ENCODE measurements around the gene AKR1E2. TPM values are rescaled to one million over a fixed set of nuclear protein-coding genes. Genes with fewer than 3 reads are reported as not detected.

The AKR1E2 gene
- total RNA-seq, 1 experiment from 2014 or later = 11.3 TPM

- ChIA-PET POLR2A (ENCODE audit: low non-redundant PET) (no interaction called here), CTCF (no interaction called here)
- Histone ChIP-seq H3K27me3 (replicated peaks; ENCODE audit: insufficient read depth, low read depth, low read length, poor library complexity) (no peaks in the 10 kb centered on the region), H3K9me3 (ENCODE audit: low read depth, low read length, poor library complexity, severe bottlenecking) (no peaks in the 10 kb centered on the region), H3K36me3 (ENCODE audit: insufficient read depth, low read length, poor library complexity, severe bottlenecking) (no peaks in the 10 kb centered on the region), H3K27ac (ENCODE audit: low read depth, low read length, poor library complexity, severe bottlenecking) (no peak overlapping the region), H3K4me3 (ENCODE audit: low read depth, low read length, poor library complexity, severe bottlenecking) (no peak overlapping the region), H3K4me1 (ENCODE audit: insufficient read depth, low read length, poor library complexity, severe bottlenecking) (no peaks in the 10 kb centered on the region)
- TF ChIP-seq, protein P1, sequence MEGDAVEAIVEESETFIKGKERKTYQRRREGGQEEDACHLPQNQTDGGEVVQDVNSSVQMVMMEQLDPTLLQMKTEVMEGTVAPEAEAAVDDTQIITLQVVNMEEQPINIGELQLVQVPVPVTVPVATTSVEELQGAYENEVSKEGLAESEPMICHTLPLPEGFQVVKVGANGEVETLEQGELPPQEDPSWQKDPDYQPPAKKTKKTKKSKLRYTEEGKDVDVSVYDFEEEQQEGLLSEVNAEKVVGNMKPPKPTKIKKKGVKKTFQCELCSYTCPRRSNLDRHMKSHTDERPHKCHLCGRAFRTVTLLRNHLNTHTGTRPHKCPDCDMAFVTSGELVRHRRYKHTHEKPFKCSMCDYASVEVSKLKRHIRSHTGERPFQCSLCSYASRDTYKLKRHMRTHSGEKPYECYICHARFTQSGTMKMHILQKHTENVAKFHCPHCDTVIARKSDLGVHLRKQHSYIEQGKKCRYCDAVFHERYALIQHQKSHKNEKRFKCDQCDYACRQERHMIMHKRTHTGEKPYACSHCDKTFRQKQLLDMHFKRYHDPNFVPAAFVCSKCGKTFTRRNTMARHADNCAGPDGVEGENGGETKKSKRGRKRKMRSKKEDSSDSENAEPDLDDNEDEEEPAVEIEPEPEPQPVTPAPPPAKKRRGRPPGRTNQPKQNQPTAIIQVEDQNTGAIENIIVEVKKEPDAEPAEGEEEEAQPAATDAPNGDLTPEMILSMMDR (conservative IDR thresholded peaks at IDR 0.05; ENCODE audit: low read depth, low read length) = no peak
- no peak for TF ChIP-seq EZH2 (IDR thresholded peaks at IDR 0.05; ENCODE audit: borderline replicate concordance, low read depth, low read length, poor library complexity, severe bottlenecking)
- no peak for DNase-seq (ENCODE audit: low spot score)
- intact Hi-C loops (cut with micrococcal nuclease; ENCODE audit: unreplicated experiment) = no loop called here
- BruUV-seq (replicated peaks) = no TSS peak
Observed at GRCh38 chr10:4888236-4888635, 62.2 kb downstream of the AKR1E2 start.

DNA sequence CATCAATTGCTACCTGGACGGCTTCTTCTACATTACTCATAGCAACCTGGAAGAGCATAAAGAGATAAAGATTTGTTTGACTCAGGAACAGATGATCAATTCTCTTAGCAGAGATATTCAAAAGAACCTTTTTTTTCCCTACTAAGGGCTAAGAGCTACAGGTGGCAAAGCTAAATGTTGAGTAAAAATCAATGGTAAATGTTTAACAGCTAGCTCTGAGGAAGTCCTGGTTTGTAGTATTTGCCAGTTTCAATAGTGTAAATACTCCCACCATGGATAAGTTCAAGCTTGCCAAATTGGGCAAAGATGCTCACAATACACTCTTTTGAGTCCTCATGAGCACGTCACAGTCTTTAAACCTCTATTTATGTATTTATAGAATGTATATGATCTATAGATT lies 64.0 kb downstream of the AKR1E2 start:
- intact Hi-C loops (cut with micrococcal nuclease; ENCODE audit: unreplicated experiment) = no loop called here
- ChIA-PET POLR2A (ENCODE audit: low non-redundant PET) (no interaction called here), CTCF (no interaction called here)
- Histone ChIP-seq H3K4me3 (ENCODE audit: low read depth, low read length, poor library complexity, severe bottlenecking) (no peak overlapping the region), H3K9me3 (ENCODE audit: low read depth, low read length, poor library complexity, severe bottlenecking) (no peaks in the 10 kb centered on the region), H3K27ac (ENCODE audit: low read depth, low read length, poor library complexity, severe bottlenecking) (no peak overlapping the region), H3K4me1 (ENCODE audit: insufficient read depth, low read length, poor library complexity, severe bottlenecking) (peaks cover 10% of the 10 kb centered on the region), H3K36me3 (ENCODE audit: insufficient read depth, low read length, poor library complexity, severe bottlenecking) (no peaks in the 10 kb centered on the region), H3K27me3 (replicated peaks; ENCODE audit: insufficient read depth, low read depth, low read length, poor library complexity) (no peaks in the 10 kb centered on the region)
- TF ChIP-seq EZH2 (IDR thresholded peaks at IDR 0.05; ENCODE audit: borderline replicate concordance, low read depth, low read length, poor library complexity, severe bottlenecking) = no peak
- TF ChIP-seq, protein P1 (conservative IDR thresholded peaks at IDR 0.05; ENCODE audit: low read depth, low read length) = no peak
- DNase-seq (ENCODE audit: low spot score) = no peak
- no TSS peak for BruUV-seq (replicated peaks)

DNA sequence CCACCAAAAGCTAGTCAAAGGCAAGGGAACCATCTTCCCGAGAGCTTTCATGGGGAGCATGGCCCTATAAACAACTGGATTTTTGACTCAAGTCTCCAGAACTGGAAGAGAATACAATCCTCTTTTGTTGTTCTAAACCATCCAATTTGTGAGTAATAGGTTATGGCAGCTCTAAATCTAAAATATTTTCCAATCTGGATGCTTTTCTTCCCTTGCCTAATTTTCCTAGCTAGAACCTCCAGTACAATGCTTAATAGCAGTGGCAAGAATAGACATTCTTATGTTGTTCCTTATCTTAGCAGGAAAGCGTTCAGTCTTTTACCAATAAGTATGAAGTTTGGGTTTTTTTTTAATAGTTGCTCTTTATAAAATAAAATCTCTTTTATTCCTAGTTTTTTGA lies 66.7 kb downstream of the AKR1E2 start:
- no TSS peak for BruUV-seq (replicated peaks)
- no peaks in the 10 kb centered on the region for H3K27me3 ChIP-seq (replicated peaks; ENCODE audit: insufficient read depth, low read depth, low read length, poor library complexity)
- ChIA-PET CTCF (no interaction called here), POLR2A (ENCODE audit: low non-redundant PET) (no interaction called here)
- DNase-seq (ENCODE audit: low spot score) = no peak
- peaks cover 10% of the 10 kb centered on the region for H3K4me1 ChIP-seq (ENCODE audit: insufficient read depth, low read length, poor library complexity, severe bottlenecking)
- H3K4me3 ChIP-seq (ENCODE audit: low read depth, low read length, poor library complexity, severe bottlenecking) = no peak overlapping the region
- TF ChIP-seq EZH2 (IDR thresholded peaks at IDR 0.05; ENCODE audit: borderline replicate concordance, low read depth, low read length, poor library complexity, severe bottlenecking) = no peak
- TF ChIP-seq, protein P1 (conservative IDR thresholded peaks at IDR 0.05; ENCODE audit: low read depth, low read length) = no peak
- no peaks in the 10 kb centered on the region for H3K36me3 ChIP-seq (ENCODE audit: insufficient read depth, low read length, poor library complexity, severe bottlenecking)
- intact Hi-C loops (cut with micrococcal nuclease; ENCODE audit: unreplicated experiment) = no loop called here
- H3K27ac ChIP-seq (ENCODE audit: low read depth, low read length, poor library complexity, severe bottlenecking) = no peak overlapping the region
- no peaks in the 10 kb centered on the region for H3K9me3 ChIP-seq (ENCODE audit: low read depth, low read length, poor library complexity, severe bottlenecking)
